GM21515 (cell line): Measurements from ENCODE around the gene CAMSAP1.

Source experiments
- ATAC-seq: cut with Tn5 transposase; IDR thresholded peaks from one replicate; pipeline ENCODE4 v1.9.1; 2021; ENCODE audit not compliant: unreplicated experiment

The CAMSAP1 gene

GRCh38 chr9:135883410-135884089, 23.8 kb downstream of the CAMSAP1 start:
- ATAC-seq: no peak

- ATAC-seq: no peak
These were observed 25.3 kb downstream of the CAMSAP1 start for GRCh38 chr9:135882011-135882410.

GRCh38 chr9:135880438-135880837, 26.9 kb downstream of the CAMSAP1 start:
- ATAC-seq: no peak

GRCh38 chr9:135879619-135880018, 27.7 kb downstream of the CAMSAP1 start:
- ATAC-seq: no peak

- ATAC-seq: no peak
These were observed 28.1 kb downstream of the CAMSAP1 start for GRCh38 chr9:135879237-135879601.

- no peak for ATAC-seq
These were observed 28.7 kb downstream of the CAMSAP1 start for GRCh38 chr9:135878528-135879236.

GRCh38 chr9:135877791-135878527, 29.4 kb downstream of the CAMSAP1 start:
- ATAC-seq: no peak

- no peak for ATAC-seq
These were observed 30.4 kb downstream of the CAMSAP1 start for GRCh38 chr9:135876936-135877335.

- ATAC-seq: no peak
These were observed 32.5 kb downstream of the CAMSAP1 start for GRCh38 chr9:135874859-135875258.

- no peak for ATAC-seq
These were observed 37.4 kb downstream of the CAMSAP1 start for GRCh38 chr9:135869909-135870308.

- ATAC-seq: no peak
These were observed 41.8 kb downstream of the CAMSAP1 start for GRCh38 chr9:135865531-135865930.

GRCh38 chr9:135864447-135865049, 42.8 kb downstream of the CAMSAP1 start:
- ATAC-seq: no peak

GRCh38 chr9:135862809-135863208, 44.5 kb downstream of the CAMSAP1 start:
- no peak for ATAC-seq

- ATAC-seq: no peak
These were observed 48.7 kb downstream of the CAMSAP1 start for GRCh38 chr9:135858491-135859185.

GRCh38 chr9:135857843-135858242, 49.5 kb downstream of the CAMSAP1 start:
- ATAC-seq: no peak

GRCh38 chr9:135857371-135857786, 50.0 kb downstream of the CAMSAP1 start:
- ATAC-seq: no peak

- no peak for ATAC-seq
These were observed 55.6 kb downstream of the CAMSAP1 start for GRCh38 chr9:135851748-135852147.

GRCh38 chr9:135850737-135851136, 56.6 kb downstream of the CAMSAP1 start:
- ATAC-seq: no peak

- ATAC-seq: no peak
These were observed 58.2 kb downstream of the CAMSAP1 start for GRCh38 chr9:135849181-135849580.

- ATAC-seq: no peak
These were observed 58.9 kb downstream of the CAMSAP1 start for GRCh38 chr9:135848341-135849047.
